Body of pancreas (tissue), 4 donors: ENCODE measurements around the gene GNAO1.

Experiments used
- CTCF ChIP-seq, 7 experiments: fragments of 450-650 bp in 4 of 7; fragments of 200-600 bp in 3 of 7; sonication (generic) in 3 of 7; IDR thresholded peaks; one replicate each; pipeline ENCODE4 v1.5.1; 2016 to 2019; ENCODE audit warnings: antibody characterized with exemption in 7 of 7
- POLR2A ChIP-seq, 3 donors: fragments of 450-650 bp; IDR thresholded peaks; one replicate each; pipeline ENCODE4 v1.6.1; 2016; ENCODE audit warnings: antibody characterized with exemption in 3 of 3, mild to moderate bottlenecking in 2 of 3

GRCh38 chr16:56204816-56205215 lies 13.5 kb downstream of the GNAO1 start:
- no peak for TF ChIP-seq CTCF (IDR thresholded peaks at IDR 0.05)
- TF ChIP-seq POLR2A (IDR thresholded peaks at IDR 0.05), result no peak
